ENCODE results near the gene TENM3. TPM values are rescaled to one million over a fixed set of nuclear protein-coding genes. Genes with fewer than 3 reads are reported as not detected.

Gene TENM3
- total RNA-seq, 2 experiments from 2014 or later, result not detected

DNA sequence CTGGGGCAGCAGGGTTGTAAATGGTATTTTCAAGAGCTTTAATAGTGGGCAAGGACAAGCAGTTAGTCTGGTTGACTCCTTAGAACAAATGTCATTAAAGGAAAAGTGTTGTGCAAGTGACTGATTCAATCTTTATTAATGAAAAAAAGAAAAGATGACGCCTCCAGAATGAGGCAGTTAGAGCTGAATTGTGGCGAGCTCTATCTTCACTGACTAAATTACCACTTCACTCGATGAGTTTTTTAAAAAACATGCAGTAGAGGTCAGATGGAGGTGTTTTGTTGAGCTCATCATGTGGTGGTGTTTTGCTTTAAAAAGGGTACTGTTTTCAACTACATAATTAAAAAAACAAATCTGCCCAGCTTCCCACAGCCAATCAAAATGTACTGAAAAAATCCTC lies 28.1 kb upstream of the TENM3 start:
- H3K27me3 Mint-ChIP-seq (ENCODE audit: low read depth), result peaks cover 3% of the 10 kb centered on the region
- DNase-seq, result no peak
- CTCF ChIA-PET, result no interaction called here
- H3K27ac Mint-ChIP-seq, result no peak overlapping the region
- H3K36me3 Mint-ChIP-seq (ENCODE audit: low read depth), result no peaks in the 10 kb centered on the region
- no peaks in the 10 kb centered on the region for H3K4me1 Mint-ChIP-seq (ENCODE audit: low read depth)
- no peaks in the 10 kb centered on the region for H3K9me3 Mint-ChIP-seq
- H3K4me3 Mint-ChIP-seq, result no peak overlapping the region
- intact Hi-C loops (cut with micrococcal nuclease), result no loop called here

DNA sequence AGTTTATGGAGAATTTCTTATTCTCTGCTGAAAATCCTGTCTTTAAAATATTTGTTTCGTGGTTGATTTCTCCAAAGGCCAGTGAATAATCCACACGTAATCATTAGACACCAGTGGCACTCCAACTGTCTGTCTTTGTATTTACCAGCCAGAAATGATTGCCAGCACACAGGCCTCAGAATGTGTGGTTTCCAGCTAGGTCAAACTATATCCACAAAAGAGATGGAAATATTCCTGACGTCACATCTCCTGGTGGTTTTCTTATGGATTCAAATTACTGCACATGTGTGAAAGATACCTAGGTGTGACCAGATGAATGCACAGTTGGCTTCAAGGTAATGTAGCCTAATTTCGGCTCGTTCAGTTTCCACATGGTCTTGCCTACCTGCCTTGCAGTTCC lies 27.2 kb upstream of the TENM3 start:
- Mint-ChIP-seq H3K4me1 (ENCODE audit: low read depth) (no peaks in the 10 kb centered on the region), H3K4me3 (no peak overlapping the region), H3K9me3 (no peaks in the 10 kb centered on the region), H3K27ac (no peak overlapping the region), H3K27me3 (ENCODE audit: low read depth) (peaks cover 1% of the 10 kb centered on the region), H3K36me3 (ENCODE audit: low read depth) (no peaks in the 10 kb centered on the region)
- DNase-seq, result no peak
- intact Hi-C loops (cut with micrococcal nuclease), result no loop called here
- CTCF ChIA-PET, result no interaction called here

DNA sequence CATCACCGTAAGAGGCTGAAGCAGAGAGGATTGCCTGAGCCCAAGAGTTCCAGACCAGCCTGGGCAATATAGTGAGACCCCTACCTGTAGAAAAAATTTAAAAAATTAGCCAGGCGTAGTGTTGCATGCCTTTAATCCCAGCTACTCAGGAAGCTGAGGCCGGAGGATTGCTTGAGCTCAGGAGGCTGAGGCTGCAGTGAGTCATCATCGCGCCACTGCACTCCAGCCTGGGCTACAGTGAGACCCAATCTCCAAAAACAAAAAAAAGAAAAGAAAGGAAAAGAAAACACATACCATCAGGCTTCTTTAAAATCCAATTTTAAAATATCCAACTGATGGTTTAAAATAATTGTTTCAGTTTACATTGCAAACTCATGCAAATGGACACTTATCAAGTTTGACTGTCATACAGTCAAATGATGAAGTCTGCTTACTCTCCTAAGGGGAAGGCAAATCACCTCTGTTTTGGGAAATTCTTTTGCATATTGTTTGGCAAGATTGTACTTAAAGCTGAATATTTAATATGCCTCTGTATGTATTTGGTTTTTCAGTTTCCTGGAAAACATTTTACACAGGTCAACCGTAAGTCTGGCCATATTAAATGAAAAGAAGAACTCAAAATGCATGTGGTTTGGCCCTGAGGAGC lies 23.7 kb upstream of the TENM3 start:
- H3K27ac Mint-ChIP-seq, result no peak overlapping the region
- no peaks in the 10 kb centered on the region for H3K4me1 Mint-ChIP-seq (ENCODE audit: low read depth)
- H3K36me3 Mint-ChIP-seq (ENCODE audit: low read depth), result no peaks in the 10 kb centered on the region
- intact Hi-C loops (cut with micrococcal nuclease), result no loop called here
- peaks cover 1% of the 10 kb centered on the region for H3K27me3 Mint-ChIP-seq (ENCODE audit: low read depth)
- no peaks in the 10 kb centered on the region for H3K9me3 Mint-ChIP-seq
- DNase-seq, result no peak
- CTCF ChIA-PET, result no interaction called here
- H3K4me3 Mint-ChIP-seq, result no peak overlapping the region

DNA sequence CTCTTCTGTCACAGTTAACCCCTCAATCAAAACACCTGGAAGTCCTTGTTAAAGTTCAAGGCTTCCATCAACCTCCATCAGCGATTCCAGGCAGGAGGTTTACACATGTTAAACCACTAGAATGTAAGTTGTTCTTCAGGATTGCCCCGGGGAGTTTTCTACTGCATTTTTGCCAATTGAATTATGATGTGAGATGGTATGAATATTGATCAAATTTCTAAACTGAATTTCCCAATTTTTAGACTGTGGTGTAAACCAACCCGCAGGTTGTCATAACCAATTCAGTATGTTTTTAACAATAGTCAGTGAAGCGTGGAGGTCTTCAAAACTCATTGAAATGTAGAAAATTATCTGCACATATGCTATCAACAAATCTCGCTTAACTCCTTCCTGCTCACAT lies 21.2 kb upstream of the TENM3 start:
- Mint-ChIP-seq H3K27me3 (ENCODE audit: low read depth) (peaks cover 1% of the 10 kb centered on the region), H3K9me3 (no peaks in the 10 kb centered on the region), H3K27ac (no peak overlapping the region), H3K4me1 (ENCODE audit: low read depth) (no peaks in the 10 kb centered on the region), H3K4me3 (no peak overlapping the region), H3K36me3 (ENCODE audit: low read depth) (no peaks in the 10 kb centered on the region)
- intact Hi-C loops (cut with micrococcal nuclease), result no loop called here
- no peak for DNase-seq
- CTCF ChIA-PET, result no interaction called here

DNA sequence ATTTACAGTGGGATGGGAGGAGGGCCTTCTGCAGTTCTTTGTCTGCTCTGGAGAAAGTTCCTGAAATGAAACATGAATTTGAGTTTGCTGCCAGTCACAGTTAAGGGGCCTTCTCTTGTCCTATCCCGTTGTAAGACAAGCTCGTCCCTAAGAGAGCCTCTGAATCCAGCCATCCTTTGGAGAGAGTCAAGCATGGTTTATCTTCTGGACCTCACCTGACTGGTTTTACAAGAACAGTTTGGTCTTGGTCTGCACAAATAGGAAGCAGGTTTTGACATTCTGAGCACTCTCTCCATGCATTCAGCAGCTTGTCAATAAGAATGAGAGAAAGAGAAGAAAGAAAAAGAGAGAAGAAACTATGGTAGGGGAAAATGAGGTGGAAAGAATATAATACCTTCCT lies 20.4 kb upstream of the TENM3 start:
- no peaks in the 10 kb centered on the region for H3K9me3 Mint-ChIP-seq
- CTCF ChIA-PET, result no interaction called here
- H3K4me3 Mint-ChIP-seq, result no peak overlapping the region
- H3K4me1 Mint-ChIP-seq (ENCODE audit: low read depth), result no peaks in the 10 kb centered on the region
- H3K27me3 Mint-ChIP-seq (ENCODE audit: low read depth), result peaks cover 1% of the 10 kb centered on the region
- no peak for DNase-seq
- H3K27ac Mint-ChIP-seq, result no peak overlapping the region
- intact Hi-C loops (cut with micrococcal nuclease), result no loop called here
- no peaks in the 10 kb centered on the region for H3K36me3 Mint-ChIP-seq (ENCODE audit: low read depth)

DNA sequence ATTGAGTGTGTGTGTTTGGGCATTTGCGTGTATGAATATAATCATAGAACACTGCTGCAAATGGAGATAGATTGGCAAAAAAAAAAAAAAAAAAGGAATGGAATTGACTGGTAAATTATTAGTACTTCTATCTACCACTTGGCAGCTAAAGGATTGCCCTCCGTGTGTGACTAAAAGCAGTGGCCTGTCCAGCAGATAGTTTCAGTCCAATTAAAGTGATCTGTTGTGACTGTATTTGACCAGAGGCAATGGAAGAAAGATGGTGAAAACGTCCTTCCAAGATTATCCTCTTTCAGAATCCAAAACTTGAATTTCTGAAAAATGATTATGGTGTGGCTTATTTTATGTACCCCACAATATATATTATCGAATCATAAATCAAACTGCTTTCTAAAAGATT lies 19.5 kb upstream of the TENM3 start:
- CTCF ChIA-PET, result no interaction called here
- Mint-ChIP-seq H3K4me1 (ENCODE audit: low read depth) (no peaks in the 10 kb centered on the region), H3K27ac (no peak overlapping the region), H3K4me3 (no peak overlapping the region), H3K9me3 (no peaks in the 10 kb centered on the region), H3K27me3 (ENCODE audit: low read depth) (peaks cover 1% of the 10 kb centered on the region), H3K36me3 (ENCODE audit: low read depth) (no peaks in the 10 kb centered on the region)
- DNase-seq, result no peak
- intact Hi-C loops (cut with micrococcal nuclease), result no loop called here

DNA sequence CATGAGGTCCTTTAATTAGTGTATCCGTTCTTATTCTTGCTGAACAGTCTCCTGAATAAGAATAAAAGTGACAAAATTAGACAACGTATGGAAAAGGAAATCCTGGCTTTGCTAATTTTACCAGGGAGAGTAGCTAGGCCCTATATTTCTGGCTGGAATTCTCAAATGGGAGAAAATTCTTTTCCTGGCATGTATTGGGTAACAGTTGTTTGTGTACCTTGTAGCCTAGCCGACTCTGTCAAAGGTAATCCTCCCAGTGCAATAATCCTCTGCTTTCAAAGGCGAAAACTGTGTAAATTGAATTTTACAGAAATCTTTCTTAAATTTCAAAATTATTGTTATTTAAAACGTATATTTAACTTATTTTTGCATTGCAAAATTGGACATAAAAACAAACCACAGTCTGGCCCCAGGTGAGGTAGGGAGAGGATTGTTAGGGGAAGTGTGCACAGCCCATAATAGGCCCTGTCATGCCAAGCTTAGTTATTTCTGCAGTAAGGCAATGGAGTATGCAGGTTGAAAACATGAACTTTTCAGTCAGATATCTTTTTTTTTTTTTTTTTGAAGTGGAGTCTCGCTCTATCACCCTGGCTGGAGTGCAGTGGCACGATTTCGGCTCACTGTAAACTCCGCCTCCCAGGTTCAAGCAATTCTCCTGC lies 18.9 kb upstream of the TENM3 start:
- Mint-ChIP-seq H3K9me3 (no peaks in the 10 kb centered on the region), H3K27me3 (ENCODE audit: low read depth) (peaks cover 1% of the 10 kb centered on the region), H3K36me3 (ENCODE audit: low read depth) (no peaks in the 10 kb centered on the region), H3K4me3 (no peak overlapping the region), H3K27ac (no peak overlapping the region), H3K4me1 (ENCODE audit: low read depth) (no peaks in the 10 kb centered on the region)
- intact Hi-C loops (cut with micrococcal nuclease), result no loop called here
- no peak for DNase-seq
- CTCF ChIA-PET, result no interaction called here

DNA sequence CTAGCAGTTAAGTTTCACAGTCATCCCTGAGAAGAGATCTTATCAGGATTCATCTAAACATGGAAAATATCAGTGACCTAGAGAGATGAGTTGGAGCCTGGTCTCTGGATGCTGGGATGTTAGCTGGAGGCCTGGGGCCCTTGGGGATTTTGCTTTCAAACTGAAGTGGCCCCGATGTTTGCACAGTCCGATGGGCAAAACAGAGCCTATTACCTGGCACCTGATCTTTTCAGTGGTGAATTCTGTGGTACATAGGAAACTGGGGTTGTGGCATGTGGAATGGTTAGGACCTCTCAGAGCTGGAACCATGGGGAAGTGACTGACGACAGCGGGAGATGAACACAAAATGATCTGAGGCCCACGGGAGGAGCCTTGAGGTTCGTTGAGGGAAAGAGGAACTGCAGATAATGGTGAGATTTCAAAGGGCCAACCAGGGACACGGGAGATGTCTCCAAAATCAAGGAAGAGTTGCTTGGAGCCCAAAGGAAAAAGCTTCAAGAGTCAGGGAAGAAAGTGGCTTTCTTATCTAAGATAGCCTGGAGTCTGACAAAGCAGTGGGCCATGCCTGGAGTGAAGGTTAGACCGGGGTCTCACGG lies 17.8 kb upstream of the TENM3 start:
- Mint-ChIP-seq H3K27me3 (ENCODE audit: low read depth) (no peaks in the 10 kb centered on the region), H3K27ac (no peak overlapping the region), H3K4me3 (no peak overlapping the region), H3K4me1 (ENCODE audit: low read depth) (no peaks in the 10 kb centered on the region), H3K36me3 (ENCODE audit: low read depth) (no peaks in the 10 kb centered on the region), H3K9me3 (no peaks in the 10 kb centered on the region)
- intact Hi-C loops (cut with micrococcal nuclease), result no loop called here
- CTCF ChIA-PET, result no interaction called here
- no peak for DNase-seq

DNA sequence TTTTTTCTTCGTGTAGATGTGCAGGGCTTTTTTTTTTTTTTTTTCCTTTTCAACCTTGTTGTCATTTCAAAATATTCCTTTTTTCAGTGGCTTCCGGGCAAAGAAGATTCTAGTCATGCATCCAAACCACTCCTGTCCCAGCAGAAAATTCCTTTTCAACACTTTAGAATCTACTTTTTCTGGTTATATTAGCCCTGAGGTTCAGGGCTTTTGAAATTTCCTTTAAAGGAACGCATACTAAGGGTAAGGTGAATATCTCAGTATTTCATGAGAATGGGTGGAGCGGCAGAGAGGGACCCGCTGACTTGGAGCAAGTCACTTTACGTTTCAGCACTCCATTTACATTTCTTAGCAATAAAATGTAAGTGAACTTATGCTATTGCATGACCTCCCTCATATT lies 15.6 kb upstream of the TENM3 start:
- intact Hi-C loops (cut with micrococcal nuclease), result no loop called here
- Mint-ChIP-seq H3K36me3 (ENCODE audit: low read depth) (no peaks in the 10 kb centered on the region), H3K27me3 (ENCODE audit: low read depth) (no peaks in the 10 kb centered on the region), H3K4me3 (no peak overlapping the region), H3K27ac (no peak overlapping the region), H3K4me1 (ENCODE audit: low read depth) (no peaks in the 10 kb centered on the region), H3K9me3 (no peaks in the 10 kb centered on the region)
- DNase-seq, result no peak
- CTCF ChIA-PET, result no interaction called here

DNA sequence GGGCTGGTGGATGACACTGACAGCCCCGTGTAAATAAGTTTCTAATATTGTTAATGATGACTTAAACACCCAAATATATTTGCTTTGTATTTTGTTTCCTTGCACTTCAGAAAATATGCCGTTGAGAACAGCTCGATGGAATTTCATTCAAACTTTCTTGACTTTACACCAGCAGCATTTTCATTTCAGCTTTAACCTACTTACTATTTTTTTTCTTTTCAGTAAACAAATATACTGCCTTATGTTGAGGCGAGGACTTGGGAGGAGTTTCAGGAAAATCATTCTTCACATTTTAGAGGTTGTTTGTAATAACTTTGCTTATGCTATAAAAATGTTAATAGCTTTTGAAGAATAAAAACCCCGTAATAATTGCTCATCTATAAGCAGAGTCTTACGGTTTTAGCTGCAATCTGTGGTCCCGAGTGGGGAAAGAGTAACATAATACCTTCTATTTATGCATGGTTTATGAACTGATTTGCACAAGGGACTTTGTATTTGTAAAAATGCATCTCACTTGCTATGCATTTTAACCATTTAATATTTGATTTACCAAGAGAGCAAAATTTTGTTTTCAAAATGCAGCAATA lies 14.1 kb upstream of the TENM3 start:
- no peak for DNase-seq
- Mint-ChIP-seq H3K9me3 (no peaks in the 10 kb centered on the region), H3K27ac (no peak overlapping the region), H3K4me3 (no peak overlapping the region), H3K4me1 (ENCODE audit: low read depth) (no peaks in the 10 kb centered on the region), H3K27me3 (ENCODE audit: low read depth) (no peaks in the 10 kb centered on the region), H3K36me3 (ENCODE audit: low read depth) (no peaks in the 10 kb centered on the region)
- CTCF ChIA-PET, result no interaction called here
- intact Hi-C loops (cut with micrococcal nuclease), result no loop called here

DNA sequence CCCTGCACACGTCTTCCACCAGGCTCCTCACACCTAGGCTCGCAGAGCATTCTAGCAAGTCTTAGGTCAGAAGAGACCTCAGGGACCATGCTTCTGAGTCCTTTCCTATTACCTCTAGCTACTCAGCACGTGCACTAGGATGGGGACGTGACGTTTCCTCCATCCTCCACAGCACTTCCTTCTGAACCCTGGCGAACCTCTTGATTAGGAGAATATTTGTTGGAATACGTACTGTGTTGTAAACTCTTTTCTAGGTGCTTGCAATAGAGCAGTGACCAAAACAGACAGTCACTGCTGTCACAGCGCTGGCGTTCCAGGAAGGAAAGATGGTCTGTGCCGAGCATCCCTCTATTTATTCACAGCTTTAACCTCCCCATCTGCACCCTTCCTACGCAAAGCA lies 12.9 kb upstream of the TENM3 start:
- H3K27ac Mint-ChIP-seq, result no peak overlapping the region
- CTCF ChIA-PET, result interaction anchor here (0.6 kb wide), 1 partner anchor 738 kb away, joined by 3 read pairs; no protein-coding TSS in a partner anchor
- no peaks in the 10 kb centered on the region for H3K27me3 Mint-ChIP-seq (ENCODE audit: low read depth)
- H3K36me3 Mint-ChIP-seq (ENCODE audit: low read depth), result no peaks in the 10 kb centered on the region
- no peaks in the 10 kb centered on the region for H3K9me3 Mint-ChIP-seq
- DNase-seq, result no peak
- intact Hi-C loops (cut with micrococcal nuclease), result no loop called here
- no peak overlapping the region for H3K4me3 Mint-ChIP-seq
- no peaks in the 10 kb centered on the region for H3K4me1 Mint-ChIP-seq (ENCODE audit: low read depth)

DNA sequence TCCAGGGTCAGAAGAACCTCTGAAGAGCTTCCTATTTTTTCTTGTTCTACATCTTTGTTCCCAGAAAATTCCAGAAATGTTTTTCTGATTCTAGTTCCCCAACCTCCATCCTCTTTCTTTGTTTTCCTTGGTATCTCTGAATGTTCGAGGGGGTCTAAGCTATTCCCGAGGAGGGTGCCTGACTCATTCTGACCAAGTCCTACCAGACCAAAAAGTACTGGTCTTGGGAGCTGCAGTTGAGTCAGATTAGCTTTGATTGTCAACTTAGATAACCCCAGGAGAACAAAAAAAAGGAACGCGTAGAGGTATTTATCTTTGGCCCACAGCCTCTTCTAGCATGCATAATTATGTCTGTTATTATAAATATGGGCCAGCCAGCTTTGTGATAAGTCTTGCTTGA lies 12.1 kb upstream of the TENM3 start:
- Mint-ChIP-seq H3K4me1 (ENCODE audit: low read depth) (no peaks in the 10 kb centered on the region), H3K9me3 (no peaks in the 10 kb centered on the region), H3K4me3 (no peak overlapping the region), H3K27ac (no peak overlapping the region), H3K27me3 (ENCODE audit: low read depth) (no peaks in the 10 kb centered on the region), H3K36me3 (ENCODE audit: low read depth) (no peaks in the 10 kb centered on the region)
- no peak for DNase-seq
- CTCF ChIA-PET, result interaction anchor here (0.6 kb wide), 1 partner anchor 739 kb away, joined by 3 read pairs; no protein-coding TSS in a partner anchor
- intact Hi-C loops (cut with micrococcal nuclease), result no loop called here

DNA sequence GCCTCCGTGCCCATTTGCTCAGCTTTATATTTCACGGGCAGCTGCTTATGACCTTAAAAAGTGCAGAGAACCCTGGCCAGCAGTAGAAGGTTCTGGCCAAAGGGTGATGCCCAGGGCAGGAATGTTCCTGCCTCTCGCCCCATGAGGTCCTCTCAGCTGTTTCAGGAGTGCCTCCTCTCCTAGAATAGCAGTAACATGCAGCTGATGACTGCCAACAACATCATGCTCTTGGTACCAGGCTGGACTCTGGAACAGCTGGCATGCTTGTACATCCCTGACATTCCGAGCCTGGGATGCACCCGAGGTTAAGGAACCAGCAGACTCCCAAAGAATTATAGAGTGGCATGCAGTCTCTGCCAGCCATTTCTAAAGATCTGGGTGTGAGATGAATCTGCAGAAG lies 11.7 kb upstream of the TENM3 start:
- no peak for DNase-seq
- no peaks in the 10 kb centered on the region for H3K36me3 Mint-ChIP-seq (ENCODE audit: low read depth)
- no peak overlapping the region for H3K4me3 Mint-ChIP-seq
- CTCF ChIA-PET, result no interaction called here
- no peaks in the 10 kb centered on the region for H3K4me1 Mint-ChIP-seq (ENCODE audit: low read depth)
- intact Hi-C loops (cut with micrococcal nuclease), result no loop called here
- H3K9me3 Mint-ChIP-seq, result no peaks in the 10 kb centered on the region
- H3K27me3 Mint-ChIP-seq (ENCODE audit: low read depth), result no peaks in the 10 kb centered on the region
- no peak overlapping the region for H3K27ac Mint-ChIP-seq
